GM12892 (cell line): Measurements from ENCODE around the gene PLVAP.

Experiments used
- POLR2A ChIP-seq: IDR thresholded peaks from 2 replicates; pipeline ENCODE4 v1.6.1; 2011; ENCODE audit warnings: low read depth, low read length, control low read depth
- POLR2AphosphoS5 ChIP-seq: IDR thresholded peaks from 2 replicates; pipeline ENCODE4 v1.6.1; 2011; ENCODE audit warnings: low read depth, low read length, control low read depth

DNA sequence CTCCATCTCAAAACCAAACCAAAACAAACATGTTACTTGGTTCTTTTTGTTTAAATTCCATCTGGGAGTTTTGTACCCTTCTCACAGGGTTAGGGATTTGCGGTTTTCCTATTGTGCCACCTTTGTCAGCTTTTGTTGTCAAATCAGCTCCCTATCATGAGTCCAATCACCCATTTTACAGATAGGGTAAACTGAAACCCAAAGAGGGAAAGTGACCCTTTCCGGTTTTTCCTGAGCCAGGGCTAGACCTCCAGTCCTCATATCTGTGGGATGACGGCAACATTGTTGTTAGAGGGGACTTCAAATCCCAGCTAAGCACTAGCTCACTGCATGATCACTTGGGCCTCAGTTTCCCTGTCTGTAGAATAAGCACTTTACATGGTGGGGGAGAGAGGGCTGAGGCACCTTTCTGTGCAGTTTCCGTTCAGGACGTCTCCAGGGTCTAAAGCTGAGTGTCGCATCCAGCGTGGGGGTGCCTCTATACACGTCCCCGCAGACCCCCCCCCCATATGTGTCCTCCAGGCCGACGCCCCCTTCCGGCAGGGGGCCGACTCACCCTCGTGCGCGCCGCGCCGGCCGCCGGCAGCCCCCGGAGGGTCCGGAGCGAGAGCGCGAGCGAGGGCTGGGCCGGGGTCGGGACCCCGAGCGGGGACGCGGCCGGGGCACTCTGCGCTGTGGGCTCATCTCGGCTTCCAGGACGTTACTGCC, 13.0 kb upstream of the PLVAP start:
- TF ChIP-seq POLR2AphosphoS5 (no peak), POLR2A (no peak)
